ENCODE data around the gene SIVA1.

Gene SIVA1

GRCh38 chr14:104746071-104746545 is 6.8 kb upstream of the SIVA1 start:
- Histone ChIP-seq H3K27me3 (ENCODE audit: insufficient read depth, poor library complexity, severe bottlenecking) (no peaks in the 10 kb centered on the region), H3K4me3 (ENCODE audit: severe bottlenecking) (no peak overlapping the region), H3K36me3 (ENCODE audit: low read depth) (peaks cover 9% of the 10 kb centered on the region; the same call in 1 of the 2 replicates), H3K27ac (ENCODE audit: poor library complexity, severe bottlenecking) (peak overlapping the region; percentile 54), H3K9me3 (ENCODE audit: severe bottlenecking) (no peaks in the 10 kb centered on the region), H3K4me1 (ENCODE audit: insufficient read depth, poor library complexity, severe bottlenecking) (peaks cover 32% of the 10 kb centered on the region)
- ATAC-seq (ENCODE audit: low read depth) (no peak), DNase-seq (ENCODE audit: low spot score) (no peak)
- no peak for TF ChIP-seq CTCF (IDR thresholded peaks at IDR 0.05; ENCODE audit: poor library complexity, severe bottlenecking)

- Histone ChIP-seq H3K27ac (ENCODE audit: poor library complexity, severe bottlenecking) (peak overlapping the region; percentile 54), H3K4me1 (ENCODE audit: insufficient read depth, poor library complexity, severe bottlenecking) (peaks cover 32% of the 10 kb centered on the region), H3K4me3 (ENCODE audit: severe bottlenecking) (no peak overlapping the region), H3K9me3 (ENCODE audit: severe bottlenecking) (no peaks in the 10 kb centered on the region), H3K27me3 (ENCODE audit: insufficient read depth, poor library complexity, severe bottlenecking) (no peaks in the 10 kb centered on the region), H3K36me3 (ENCODE audit: low read depth) (peaks cover 9% of the 10 kb centered on the region; the same call in 1 of the 2 replicates)
- ATAC-seq (ENCODE audit: low read depth) (no peak), DNase-seq (ENCODE audit: low spot score) (no peak)
- no peak for TF ChIP-seq CTCF (IDR thresholded peaks at IDR 0.05; ENCODE audit: poor library complexity, severe bottlenecking)
Observed at GRCh38 chr14:104746934-104747481, 5.9 kb upstream of the SIVA1 start.

GRCh38 chr14:104747876-104748275 is 5.1 kb upstream of the SIVA1 start:
- no peak overlapping the region for H3K4me3 ChIP-seq (ENCODE audit: severe bottlenecking)
- TF ChIP-seq CTCF (IDR thresholded peaks at IDR 0.05; ENCODE audit: poor library complexity, severe bottlenecking) = no peak
- H3K27me3 ChIP-seq (ENCODE audit: insufficient read depth, poor library complexity, severe bottlenecking) = no peaks in the 10 kb centered on the region
- H3K4me1 ChIP-seq (ENCODE audit: insufficient read depth, poor library complexity, severe bottlenecking) = peaks cover 32% of the 10 kb centered on the region
- no peak for DNase-seq (ENCODE audit: low spot score)
- no peaks in the 10 kb centered on the region for H3K9me3 ChIP-seq (ENCODE audit: severe bottlenecking)
- peak overlapping the region; percentile 54 for H3K27ac ChIP-seq (ENCODE audit: poor library complexity, severe bottlenecking)
- H3K36me3 ChIP-seq (ENCODE audit: low read depth) = peaks cover 9% of the 10 kb centered on the region; the same call in 1 of the 2 replicates
- no peak for ATAC-seq (ENCODE audit: low read depth)

DNA sequence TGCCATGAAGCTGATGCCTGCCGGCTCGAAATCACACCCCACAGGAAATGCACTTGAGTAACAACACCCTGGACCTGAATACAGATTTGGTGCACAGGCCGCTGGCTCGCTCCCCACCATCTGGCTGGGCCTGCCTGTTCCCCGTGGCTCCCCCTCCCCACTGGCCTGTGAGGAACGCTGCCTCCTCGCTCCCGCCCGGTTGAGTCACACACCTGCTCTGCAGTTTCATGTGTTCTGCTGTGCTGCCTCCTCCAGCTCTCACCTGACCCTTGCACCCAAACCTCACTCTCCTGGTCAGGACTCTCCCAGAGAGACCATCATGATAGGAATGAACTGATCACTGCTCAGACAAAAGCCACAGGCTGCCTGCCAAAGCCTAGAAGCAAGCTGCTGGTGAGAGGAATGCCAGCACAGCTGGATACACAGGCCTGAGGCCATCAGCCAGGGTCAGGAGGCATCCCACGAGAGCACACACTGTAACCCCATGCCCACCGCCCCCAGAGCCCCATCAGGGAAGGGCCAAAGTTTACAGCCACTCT is 3.8 kb upstream of the SIVA1 start:
- peaks cover 33% of the 10 kb centered on the region for H3K4me1 ChIP-seq (ENCODE audit: insufficient read depth, poor library complexity, severe bottlenecking)

More for the DNA sequence above, 3.8 kb upstream of the SIVA1 start:
- H3K4me3 ChIP-seq (ENCODE audit: severe bottlenecking) = no peak overlapping the region
- TF ChIP-seq CTCF (IDR thresholded peaks at IDR 0.05; ENCODE audit: poor library complexity, severe bottlenecking) = peak; percentile 67
- H3K27me3 ChIP-seq (ENCODE audit: insufficient read depth, poor library complexity, severe bottlenecking) = no peaks in the 10 kb centered on the region
- H3K27ac ChIP-seq (ENCODE audit: poor library complexity, severe bottlenecking) = peak overlapping the region; percentile 54
- no peaks in the 10 kb centered on the region for H3K9me3 ChIP-seq (ENCODE audit: severe bottlenecking)
- ATAC-seq (ENCODE audit: low read depth) = peak; percentile 20
- peaks cover 3% of the 10 kb centered on the region; the same call in 1 of the 2 replicates for H3K36me3 ChIP-seq (ENCODE audit: low read depth)
- no peak for DNase-seq (ENCODE audit: low spot score)
